ENCODE data around the gene INPP5D. TPM values are rescaled to one million over a fixed set of nuclear protein-coding genes. Genes with fewer than 3 reads are reported as not detected.

INPP5D gene
- total and polyA plus RNA-seq, 2 of the 8 experiments (the other 6 are each of a cell fraction or from before 2014, with no cell fraction given), result 4.5 to 7.1 TPM

- TF ChIP-seq CTCF (IDR thresholded peaks at IDR 0.05; ENCODE audit: control extremely low read depth in 1 of 3, insufficient read depth in 1 of 3, low read depth in 1 of 3, low read length in 3 of 3), result no peak
Observed at GRCh38 chr2:233256048-233256447, 195.9 kb downstream of the INPP5D start (continued).

Small RNAs within 50 kb of the gene (small RNA-seq; reads per million reads assigned to genes)
- not detected for gene RN7SL32P (ENCODE audit: insufficient read depth)

Other genes starting within 250 kb of the INPP5D start
- gene SNORC, start 190.1 kb upstream of the INPP5D start, total RNA-seq (2021; fragmentation: NEBNext Ultra II Directional; extraction: Animal tissue kit (Norgen Biotek cat#: 25700)), result 1.6 and 2.1 TPM in 2 replicates
- gene SNORC, start 190.1 kb upstream of the INPP5D start, polyA plus RNA-seq (2011; rRNA removed), result 1.8 and 2.8 TPM in 2 replicates
- 3.2 and 7.9 TPM in 2 replicates for gene NGEF, start 47.1 kb upstream of the INPP5D start, total RNA-seq (2021; fragmentation: NEBNext Ultra II Directional; extraction: Animal tissue kit (Norgen Biotek cat#: 25700))
- gene NGEF, start 47.1 kb upstream of the INPP5D start, polyA plus RNA-seq (2011; rRNA removed), result 2.7 and 3.9 TPM in 2 replicates
- not detected in 2 replicates for gene NEU2, start 27.7 kb upstream of the INPP5D start, total RNA-seq (2021; fragmentation: NEBNext Ultra II Directional; extraction: Animal tissue kit (Norgen Biotek cat#: 25700))
- 0.12 TPM in 1 of 2 replicates, not detected in the other for gene NEU2, start 27.7 kb upstream of the INPP5D start, polyA plus RNA-seq (2011; rRNA removed)
- gene ATG16L1, start 191.3 kb downstream of the INPP5D start, total RNA-seq (2021; fragmentation: NEBNext Ultra II Directional; extraction: Animal tissue kit (Norgen Biotek cat#: 25700)), result 28.5 and 31.0 TPM in 2 replicates
- 18.3 and 19.8 TPM in 2 replicates for gene ATG16L1, start 191.3 kb downstream of the INPP5D start, polyA plus RNA-seq (2011; rRNA removed)
- not detected in 2 replicates for gene SAG, start 247.5 kb downstream of the INPP5D start, total RNA-seq (2021; fragmentation: NEBNext Ultra II Directional; extraction: Animal tissue kit (Norgen Biotek cat#: 25700))
- gene SAG, start 247.5 kb downstream of the INPP5D start, polyA plus RNA-seq (2011; rRNA removed), result not detected in 2 replicates

Data from H1 (cell line).